Tibial nerve (tissue), 4 donors: ENCODE data around the gene HK3. TPM values are rescaled to one million over a fixed set of nuclear protein-coding genes. Genes with fewer than 3 reads are reported as not detected.

Experiments used
- DNase-seq, 2 donors: peaks; one replicate each; pipeline ENCODE4 v3.0.0-alpha.2; 2019; ENCODE audit warnings: low spot score in 2 of 2
- H3K27ac ChIP-seq, 4 donors: fragments of 200-600 bp; sonication (generic) in 3 of 4; one replicate each; pipeline ENCODE4 v1.5.1; 2017 to 2019; ENCODE audit warnings: mild to moderate bottlenecking in 1 of 4
- H3K27me3 ChIP-seq, 2 donors: fragments of 200-600 bp; sonication (generic) in 1 of 2; one replicate each; pipeline versions ENCODE4 v1.5.1 to v1.6.0; 2017 to 2019
- H3K36me3 ChIP-seq, 3 donors: fragments of 200-600 bp; sonication (generic); one replicate each; pipeline ENCODE4 v1.5.1; 2018 to 2019
- H3K4me1 ChIP-seq, 4 donors: fragments of 200-600 bp; sonication (generic) in 3 of 4; one replicate each; pipeline ENCODE4 v1.5.1; 2017 to 2019
- H3K4me3 ChIP-seq, 4 donors: fragments of 200-600 bp; sonication (generic) in 3 of 4; one replicate each; pipeline ENCODE4 v1.5.1; 2017 to 2019; ENCODE audit warnings: mild to moderate bottlenecking in 1 of 4, moderate library complexity in 1 of 4
- H3K9me3 ChIP-seq, 4 donors: fragments of 200-600 bp; sonication (generic) in 3 of 4; one replicate each; pipeline ENCODE4 v1.5.1; 2017 to 2019
- EP300 ChIP-seq, 2 donors: sonication (generic); formaldehyde crosslinking; IDR thresholded peaks; one replicate each; pipeline ENCODE4 v1.6.1; 2017; ENCODE audit warnings: antibody characterized with exemption in 2 of 2, mild to moderate bottlenecking in 1 of 2
- POLR2A ChIP-seq, 2 donors: fragments of 450-650 bp; IDR thresholded peaks; one replicate each; pipeline ENCODE4 v1.6.1; 2017; ENCODE audit warnings: antibody characterized with exemption in 2 of 2, mild to moderate bottlenecking in 2 of 2, moderate library complexity in 2 of 2
- WGBS, 2 donors: methylation state at CpG; one replicate each; pipeline ENCODE4 v1.1.5; 2018; 5-methylcytosine and 5-hydroxymethylcytosine counted together
- total RNA-seq, 4 donors: library from RNA; depleted of rRNA; stranded (reverse); fragments of >200 nt; gene quantifications; one replicate each; pipeline ENCODE4 v1.1.0, GENCODE V29; 2016
- TF ChIP-seq, protein P1 (sequence below), 5 experiments: fragments of 200-600 bp in 3 of 5; fragments of 450-650 bp in 2 of 5; sonication (generic) in 3 of 5; IDR thresholded peaks; one replicate each; pipeline ENCODE4 v1.5.1; 2016 to 2019; ENCODE audit warnings: antibody characterized with exemption in 5 of 5, mild to moderate bottlenecking in 3 of 5, moderate library complexity in 2 of 5

HK3 gene
- total RNA-seq, 4 donors from 2014 or later = 6.7 to 24.0 (median 15.0) TPM

GRCh38 chr5:176868731-176869130, 30.4 kb downstream of the HK3 start:
- WGBS, 2 donors = 74 to 86% methylated on average over 4 to 11 of the region's 20 CpGs
- H3K27me3 ChIP-seq = peaks cover 0 to 42% of the 10 kb centered on the region in 2 donors

DNA sequence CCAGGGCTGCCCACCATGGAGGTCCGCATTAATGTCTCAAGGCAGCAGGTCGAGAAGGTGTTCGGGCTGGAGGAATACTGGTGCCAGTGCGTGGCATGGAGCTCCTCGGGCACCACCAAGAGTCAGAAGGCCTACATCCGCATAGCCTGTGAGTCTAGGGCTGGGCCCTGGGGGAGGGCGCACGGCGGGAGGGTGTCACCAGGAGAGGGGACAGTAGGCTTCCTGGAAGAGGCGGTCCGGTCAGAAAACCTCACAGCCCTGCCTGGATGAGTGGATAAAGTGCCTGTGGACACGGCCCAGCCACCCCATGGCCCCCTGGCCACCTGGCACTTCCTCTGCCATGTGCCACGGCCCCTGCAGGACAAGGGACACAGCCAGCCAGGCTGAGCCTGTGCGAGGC, 31.0 kb downstream of the HK3 start:
- Histone ChIP-seq H3K27me3 (peaks cover 0 to 46% of the 10 kb centered on the region in 2 donors), H3K4me3 (no peak overlapping the region), H3K9me3 (no peaks in the 10 kb centered on the region), H3K36me3 (no peaks in the 10 kb centered on the region), H3K4me1 (no peaks in the 10 kb centered on the region), H3K27ac (no peak overlapping the region)
- DNase-seq = no peak
- WGBS, 2 donors = 84% methylated on average over 11 to 13 of the region's 14 CpGs
- TF ChIP-seq EP300 (IDR thresholded peaks at IDR 0.05) = no peak
- no peak for TF ChIP-seq POLR2A (IDR thresholded peaks at IDR 0.05)
- TF ChIP-seq, protein P1, sequence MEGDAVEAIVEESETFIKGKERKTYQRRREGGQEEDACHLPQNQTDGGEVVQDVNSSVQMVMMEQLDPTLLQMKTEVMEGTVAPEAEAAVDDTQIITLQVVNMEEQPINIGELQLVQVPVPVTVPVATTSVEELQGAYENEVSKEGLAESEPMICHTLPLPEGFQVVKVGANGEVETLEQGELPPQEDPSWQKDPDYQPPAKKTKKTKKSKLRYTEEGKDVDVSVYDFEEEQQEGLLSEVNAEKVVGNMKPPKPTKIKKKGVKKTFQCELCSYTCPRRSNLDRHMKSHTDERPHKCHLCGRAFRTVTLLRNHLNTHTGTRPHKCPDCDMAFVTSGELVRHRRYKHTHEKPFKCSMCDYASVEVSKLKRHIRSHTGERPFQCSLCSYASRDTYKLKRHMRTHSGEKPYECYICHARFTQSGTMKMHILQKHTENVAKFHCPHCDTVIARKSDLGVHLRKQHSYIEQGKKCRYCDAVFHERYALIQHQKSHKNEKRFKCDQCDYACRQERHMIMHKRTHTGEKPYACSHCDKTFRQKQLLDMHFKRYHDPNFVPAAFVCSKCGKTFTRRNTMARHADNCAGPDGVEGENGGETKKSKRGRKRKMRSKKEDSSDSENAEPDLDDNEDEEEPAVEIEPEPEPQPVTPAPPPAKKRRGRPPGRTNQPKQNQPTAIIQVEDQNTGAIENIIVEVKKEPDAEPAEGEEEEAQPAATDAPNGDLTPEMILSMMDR (IDR thresholded peaks at IDR 0.05) = no peak

More at GRCh38 chr5:176868731-176869130, 30.4 kb downstream of the HK3 start:
- Histone ChIP-seq H3K36me3 (no peaks in the 10 kb centered on the region), H3K27ac (no peak overlapping the region), H3K9me3 (no peaks in the 10 kb centered on the region), H3K4me3 (no peak overlapping the region), H3K4me1 (no peaks in the 10 kb centered on the region)
- TF ChIP-seq POLR2A (IDR thresholded peaks at IDR 0.05) = no peak
- TF ChIP-seq, protein P1 (IDR thresholded peaks at IDR 0.05) = no peak
- DNase-seq = no peak

DNA sequence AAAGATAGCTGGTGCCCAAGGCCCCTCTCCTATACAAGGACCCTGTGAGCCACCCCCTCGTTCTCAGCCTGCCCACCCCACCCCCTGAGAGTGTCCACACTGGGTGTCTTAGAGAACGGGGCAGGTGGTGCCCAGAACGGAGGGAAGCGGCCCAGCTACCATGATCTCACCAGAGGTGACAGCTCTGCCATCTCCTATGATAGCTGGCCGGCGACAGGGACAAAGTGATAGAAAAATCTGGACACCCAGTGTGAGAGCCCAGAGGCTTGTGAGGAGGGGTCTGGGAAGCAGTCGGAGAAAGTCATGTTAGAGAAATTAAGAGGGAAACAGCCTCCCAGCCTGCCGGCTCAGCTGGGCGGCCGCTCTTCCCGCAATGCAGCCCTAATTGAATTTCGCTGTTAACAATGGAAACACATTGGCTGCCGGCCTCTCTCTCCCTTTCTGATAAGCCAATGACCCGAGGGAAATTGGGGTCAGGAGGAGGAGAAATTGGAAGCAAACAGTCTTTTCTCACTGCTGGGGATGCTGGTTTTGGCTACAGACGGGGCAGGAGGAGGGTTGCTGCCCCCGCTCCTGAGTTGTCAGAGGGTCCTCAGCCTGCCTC, 32.3 kb downstream of the HK3 start:
- Histone ChIP-seq H3K27me3 (peaks cover 0 to 60% of the 10 kb centered on the region in 2 donors), H3K9me3 (no peaks in the 10 kb centered on the region), H3K36me3 (no peaks in the 10 kb centered on the region), H3K4me1 (no peaks in the 10 kb centered on the region), H3K4me3 (no peak overlapping the region), H3K27ac (no peak overlapping the region)
- 8 to 11% methylated on average over 16 of the region's 16 CpGs for WGBS, 2 donors
- DNase-seq = no peak
- TF ChIP-seq EP300 (IDR thresholded peaks at IDR 0.05) = no peak
- TF ChIP-seq, protein P1 (IDR thresholded peaks at IDR 0.05) = no peak
- TF ChIP-seq POLR2A (IDR thresholded peaks at IDR 0.05) = no peak

GRCh38 chr5:176865964-176866363, 33.2 kb downstream of the HK3 start:
- Histone ChIP-seq H3K4me3 (no peak overlapping the region), H3K4me1 (no peaks in the 10 kb centered on the region), H3K9me3 (no peaks in the 10 kb centered on the region), H3K27me3 (peaks cover 0 to 68% of the 10 kb centered on the region in 2 donors), H3K36me3 (no peaks in the 10 kb centered on the region), H3K27ac (no peak overlapping the region)
- DNase-seq = no peak
- TF ChIP-seq EP300 (IDR thresholded peaks at IDR 0.05) = no peak
- TF ChIP-seq, protein P1 (IDR thresholded peaks at IDR 0.05) = no peak
- TF ChIP-seq POLR2A (IDR thresholded peaks at IDR 0.05) = no peak
- WGBS, 2 donors = 77 to 87% methylated on average over 7 of the region's 7 CpGs

- peaks cover 0 to 76% of the 10 kb centered on the region in 2 donors for H3K27me3 ChIP-seq
- H3K4me1 ChIP-seq = no peaks in the 10 kb centered on the region
- 79 to 88% methylated on average over 8 of the region's 8 CpGs for WGBS, 2 donors
Observed at GRCh38 chr5:176864755-176865154, 34.4 kb downstream of the HK3 start.

GRCh38 chr5:176863765-176864098, 35.4 kb downstream of the HK3 start:
- H3K27ac ChIP-seq = no peak overlapping the region
- peaks cover 0 to 75% of the 10 kb centered on the region in 2 donors for H3K27me3 ChIP-seq
- WGBS, 2 donors = 29 to 38% methylated on average over 5 of the region's 5 CpGs

More at GRCh38 chr5:176864755-176865154, 34.4 kb downstream of the HK3 start:
- Histone ChIP-seq H3K36me3 (no peaks in the 10 kb centered on the region), H3K27ac (no peak overlapping the region), H3K4me3 (no peak overlapping the region), H3K9me3 (no peaks in the 10 kb centered on the region)
- TF ChIP-seq POLR2A (IDR thresholded peaks at IDR 0.05) = no peak
- DNase-seq = no peak

More at GRCh38 chr5:176863765-176864098, 35.4 kb downstream of the HK3 start:
- no peaks in the 10 kb centered on the region for H3K9me3 ChIP-seq
- no peak overlapping the region for H3K4me3 ChIP-seq
- no peaks in the 10 kb centered on the region for H3K4me1 ChIP-seq
- no peaks in the 10 kb centered on the region for H3K36me3 ChIP-seq
- no peak for TF ChIP-seq POLR2A (IDR thresholded peaks at IDR 0.05)
- no peak for TF ChIP-seq EP300 (IDR thresholded peaks at IDR 0.05)
- TF ChIP-seq, protein P1 (IDR thresholded peaks at IDR 0.05) = no peak
- no peak for DNase-seq
